Neural cell (in vitro differentiated cells): Measurements from ENCODE around the gene SNCAIP. TPM values are rescaled to one million over a fixed set of nuclear protein-coding genes. Genes with fewer than 3 reads are reported as not detected.

Experiments
- H2AFZ ChIP-seq: fragments of 200-600, 300-800 bp; sonication (generic), shearing (Covaris generic); 2 replicates; pipeline ENCODE4 v1.6.0; 2014; ENCODE audit warnings: low read depth, mild to moderate bottlenecking, antibody characterized with exemption, low read length, moderate library complexity
- H3F3A ChIP-seq: fragments of 200-600 bp; shearing (Covaris generic); 2 replicates; pipeline ENCODE4 v1.6.1; 2016; ENCODE audit warnings: mild to moderate bottlenecking, moderate library complexity, mixed read lengths, antibody characterized with exemption, low read length; ENCODE audit not compliant: insufficient read depth, poor library complexity, severe bottlenecking
- H3K27ac ChIP-seq: fragments of 200-600, 300-800 bp; sonication (generic), shearing (Covaris generic); 2 replicates; pipeline ENCODE4 v1.5.1; 2014; ENCODE audit warnings: mild to moderate bottlenecking, low read length, moderate library complexity
- H3K27me3 ChIP-seq: fragments of 300-800, 200-600 bp; sonication (generic), shearing (Covaris generic); 2 replicates; pipeline ENCODE4 v1.6.0; 2014; ENCODE audit warnings: mild to moderate bottlenecking, low read depth, low read length, moderate library complexity; ENCODE audit not compliant: insufficient read depth
- H3K36me3 ChIP-seq: fragments of 300-800, 200-600 bp; sonication (generic), shearing (Covaris generic); 2 replicates; pipeline ENCODE4 v1.5.1; 2014; ENCODE audit warnings: mild to moderate bottlenecking, antibody characterized with exemption, low read length, moderate library complexity; ENCODE audit not compliant: insufficient read depth
- H3K4me2 ChIP-seq: fragments of 300-800, 200-600 bp; sonication (generic), shearing (Covaris generic); 2 replicates; pipeline ENCODE4 v1.6.0; 2014; ENCODE audit warnings: mild to moderate bottlenecking, low read length
- H3K4me3 ChIP-seq: fragments of 300-800, 200-600 bp; sonication (generic), shearing (Covaris generic); 2 replicates; pipeline ENCODE4 v1.5.1; 2014; ENCODE audit warnings: mild to moderate bottlenecking, low read length, moderate library complexity
- H3K79me2 ChIP-seq: fragments of 200-600 bp; shearing (Covaris generic); replicated peaks from 2 replicates; pipeline ENCODE4 v1.6.0; 2014; ENCODE audit warnings: mild to moderate bottlenecking, low read length, moderate library complexity; ENCODE audit not compliant: insufficient read depth
- H3K9ac ChIP-seq: fragments of 300-800, 200-600 bp; sonication (generic), shearing (Covaris generic); 2 replicates; pipeline ENCODE4 v1.6.1; 2016; ENCODE audit warnings: mild to moderate bottlenecking, low read length, mixed read lengths
- H3K9me2 ChIP-seq: fragments of 200-600 bp; shearing (Covaris generic); 2 replicates; pipeline ENCODE4 v1.6.1; 2016; ENCODE audit warnings: mild to moderate bottlenecking, low read length, mixed read lengths; ENCODE audit not compliant: insufficient read depth
- H3K9me3 ChIP-seq: fragments of 200-600, 300-800 bp; sonication (generic), shearing (Covaris generic); 2 replicates; pipeline ENCODE4 v1.6.1; 2016; ENCODE audit warnings: mild to moderate bottlenecking, mixed run types, low read length, moderate library complexity, mixed read lengths
- H4K20me1 ChIP-seq: fragments of 200-600 bp; shearing (Covaris generic); 2 replicates; pipeline ENCODE4 v1.6.1; 2016; ENCODE audit warnings: mild to moderate bottlenecking, mixed run types; ENCODE audit not compliant: insufficient read depth
- CTCF ChIP-seq: fragments of 450-650 bp; IDR thresholded peaks from 2 replicates; pipeline ENCODE4 v1.5.1; 2014; ENCODE audit warnings: antibody characterized with exemption, mild to moderate bottlenecking, moderate library complexity; ENCODE audit not compliant: poor library complexity, severe bottlenecking
- EP300 ChIP-seq: fragments of 450-650 bp; conservative IDR thresholded peaks from 2 replicates; pipeline ENCODE4 v1.6.1; 2014; ENCODE audit warnings: antibody characterized with exemption, mild to moderate bottlenecking, moderate library complexity; ENCODE audit not compliant: poor library complexity, severe bottlenecking
- EZH2 ChIP-seq: fragments of 200-600, 300-800 bp; shearing (Covaris generic), sonication (generic); IDR thresholded peaks from 2 replicates; pipeline ENCODE4 v1.6.1; 2014; ENCODE audit warnings: antibody characterized with exemption, low read length, borderline replicate concordance, mild to moderate bottlenecking; ENCODE audit not compliant: insufficient read depth, poor library complexity, severe bottlenecking
- MXI1 ChIP-seq: fragments of 450-650 bp; conservative IDR thresholded peaks from 2 replicates; pipeline ENCODE4 v1.6.1; 2014; ENCODE audit warnings: antibody characterized with exemption, mild to moderate bottlenecking; ENCODE audit not compliant: poor library complexity, severe bottlenecking
- POLR2AphosphoS5 ChIP-seq: IDR thresholded peaks from 2 replicates; pipeline ENCODE4 v1.6.1; 2012
- RAD21 ChIP-seq: fragments of 450-650 bp; conservative IDR thresholded peaks from 2 replicates; pipeline ENCODE4 v1.6.1; 2014; ENCODE audit warnings: antibody characterized with exemption, mild to moderate bottlenecking, moderate library complexity
- REST ChIP-seq: IDR thresholded peaks from 2 replicates; pipeline ENCODE4 v1.6.1; 2012; ENCODE audit warnings: borderline replicate concordance
- SMC3 ChIP-seq: fragments of 450-650 bp; conservative IDR thresholded peaks from 2 replicates; pipeline ENCODE4 v1.6.1; 2014; ENCODE audit warnings: antibody characterized with exemption, mild to moderate bottlenecking, moderate library complexity; ENCODE audit not compliant: poor library complexity
- TAF1 ChIP-seq: IDR thresholded peaks from 2 replicates; pipeline ENCODE4 v1.6.1; 2012; ENCODE audit warnings: low read depth
- polyA plus RNA-seq: library from polyadenylated mRNA; depleted of rRNA; stranded (reverse); fragments of >200 nt; gene quantifications from 2 replicates; pipeline ENCODE4 v1.2.3, GENCODE V29; 2014

Gene SNCAIP
- polyA plus RNA-seq, 1 donor from 2014 or later = 25.6 TPM

GRCh38 chr5:122404018-122404417 is 92.0 kb downstream of the SNCAIP start:
- Histone ChIP-seq H4K20me1 (no peaks in the 10 kb centered on the region), H3K9me3 (no peaks in the 10 kb centered on the region), H3K79me2 (no peaks in the 10 kb centered on the region), H3K36me3 (peaks cover 10% of the 10 kb centered on the region), H3F3A (no peaks in the 10 kb centered on the region), H2AFZ (no peak overlapping the region), H3K9me2 (no peaks in the 10 kb centered on the region), H3K27me3 (no peaks in the 10 kb centered on the region), H3K27ac (no peak overlapping the region), H3K9ac (no peak overlapping the region), H3K4me3 (no peak overlapping the region), H3K4me2 (no peak overlapping the region)
- no peak for TF ChIP-seq RAD21
- no peak for TF ChIP-seq EZH2
- no peak for TF ChIP-seq MXI1
- TF ChIP-seq EP300 = no peak
- TF ChIP-seq POLR2AphosphoS5 = no peak
- no peak for TF ChIP-seq REST
- no peak for TF ChIP-seq CTCF

GRCh38 chr5:122404653-122405362 is 92.8 kb downstream of the SNCAIP start:
- no peaks in the 10 kb centered on the region for H3K27me3 ChIP-seq
- H3K27ac ChIP-seq = no peak overlapping the region
- no peaks in the 10 kb centered on the region for H4K20me1 ChIP-seq
- no peaks in the 10 kb centered on the region for H3K9me2 ChIP-seq
- H3K36me3 ChIP-seq = peaks cover 10% of the 10 kb centered on the region
- no peak overlapping the region for H2AFZ ChIP-seq
- no peak overlapping the region for H3K9ac ChIP-seq
- H3K4me2 ChIP-seq = no peak overlapping the region
- H3K9me3 ChIP-seq = no peaks in the 10 kb centered on the region
- no peaks in the 10 kb centered on the region for H3F3A ChIP-seq
- no peaks in the 10 kb centered on the region for H3K79me2 ChIP-seq
- no peak overlapping the region for H3K4me3 ChIP-seq
- TF ChIP-seq REST = no peak
- TF ChIP-seq SMC3 = no peak
- TF ChIP-seq CTCF = no peak
- TF ChIP-seq TAF1 = no peak
- no peak for TF ChIP-seq RAD21
- no peak for TF ChIP-seq POLR2AphosphoS5
- no peak for TF ChIP-seq MXI1
